ENCODE measurements around the gene COMT.
A peak's percentile ranks its signal among the peaks of the same experiment; 100 is the strongest.

Gene COMT

DNA sequence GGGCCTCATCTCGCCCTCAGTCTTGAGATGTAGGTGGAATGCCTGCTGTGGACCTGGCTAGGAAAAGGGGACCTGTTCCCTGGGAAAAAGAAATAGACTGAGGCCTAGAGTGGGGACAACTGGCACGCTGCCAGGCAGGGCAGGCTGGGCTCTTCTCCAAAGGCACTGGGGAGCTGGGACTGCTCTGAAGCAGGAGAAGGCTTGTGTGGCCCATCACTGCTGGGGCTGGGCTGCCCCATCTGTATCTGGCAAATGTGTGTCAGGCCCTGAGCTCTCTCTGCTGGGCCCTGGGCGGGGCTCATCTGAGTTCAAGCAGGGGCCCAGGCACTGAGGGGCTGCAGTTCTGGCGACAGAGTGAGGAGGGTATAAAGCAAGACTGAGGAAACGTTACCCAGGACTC, 42.2 kb downstream of the COMT start:
- no peak for DNase-seq (ENCODE audit: low read depth)

DNA sequence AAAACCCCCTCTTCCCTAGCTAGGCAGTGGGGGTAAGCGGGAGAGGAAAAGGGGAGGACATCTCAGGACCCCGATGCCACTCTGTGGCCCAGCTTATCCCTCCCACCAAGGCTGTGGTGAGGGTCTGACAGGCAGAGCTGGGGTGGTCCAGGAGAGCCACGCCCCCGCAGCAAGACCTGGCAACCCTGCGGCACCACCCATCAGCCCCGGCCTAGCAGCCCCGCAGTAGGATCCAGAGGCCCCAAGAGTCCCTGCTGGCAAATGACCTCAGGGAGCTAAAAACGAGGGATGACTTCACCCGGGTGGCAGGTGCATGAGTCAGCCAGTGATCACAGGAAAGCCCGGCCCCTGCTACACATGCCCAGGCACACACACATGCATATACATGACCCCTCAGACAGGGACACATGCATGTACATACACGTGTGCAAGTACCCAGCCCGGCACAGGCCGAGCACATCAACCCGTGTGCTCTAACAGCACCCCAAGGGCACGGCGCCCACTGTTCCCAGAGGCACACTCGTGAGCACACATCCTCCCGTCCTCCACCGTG, 42.7 kb downstream of the COMT start:
- peak; percentile 84 for DNase-seq (ENCODE audit: low read depth)

- no peak for DNase-seq (ENCODE audit: low read depth)
Measured at GRCh38 chr22:19984851-19985811, 43.6 kb downstream of the COMT start.

DNA sequence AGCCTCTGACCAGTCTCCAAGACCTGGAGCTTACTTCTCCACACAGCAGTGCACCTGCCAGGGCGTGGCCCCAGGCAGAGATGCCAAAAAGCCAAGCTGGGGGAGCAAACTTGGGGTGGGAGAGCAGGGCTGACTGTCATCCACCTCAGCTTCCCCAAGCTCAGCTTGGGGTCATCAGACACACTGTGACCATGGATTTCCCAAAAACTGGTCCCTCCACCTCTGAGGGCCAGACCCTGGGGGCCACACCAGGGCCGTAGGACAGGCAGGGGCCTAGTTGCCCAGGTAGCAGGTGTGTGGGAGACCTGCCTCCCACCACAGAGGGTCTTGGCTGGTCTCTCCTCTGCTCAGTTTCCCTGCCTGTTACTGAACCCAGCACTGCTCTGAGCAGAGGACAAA, 44.4 kb downstream of the COMT start:
- DNase-seq (ENCODE audit: low read depth): no peak

- DNase-seq (ENCODE audit: low read depth): peak; percentile 80
Measured at GRCh38 chr22:19986410-19987341, 45.1 kb downstream of the COMT start.

DNA sequence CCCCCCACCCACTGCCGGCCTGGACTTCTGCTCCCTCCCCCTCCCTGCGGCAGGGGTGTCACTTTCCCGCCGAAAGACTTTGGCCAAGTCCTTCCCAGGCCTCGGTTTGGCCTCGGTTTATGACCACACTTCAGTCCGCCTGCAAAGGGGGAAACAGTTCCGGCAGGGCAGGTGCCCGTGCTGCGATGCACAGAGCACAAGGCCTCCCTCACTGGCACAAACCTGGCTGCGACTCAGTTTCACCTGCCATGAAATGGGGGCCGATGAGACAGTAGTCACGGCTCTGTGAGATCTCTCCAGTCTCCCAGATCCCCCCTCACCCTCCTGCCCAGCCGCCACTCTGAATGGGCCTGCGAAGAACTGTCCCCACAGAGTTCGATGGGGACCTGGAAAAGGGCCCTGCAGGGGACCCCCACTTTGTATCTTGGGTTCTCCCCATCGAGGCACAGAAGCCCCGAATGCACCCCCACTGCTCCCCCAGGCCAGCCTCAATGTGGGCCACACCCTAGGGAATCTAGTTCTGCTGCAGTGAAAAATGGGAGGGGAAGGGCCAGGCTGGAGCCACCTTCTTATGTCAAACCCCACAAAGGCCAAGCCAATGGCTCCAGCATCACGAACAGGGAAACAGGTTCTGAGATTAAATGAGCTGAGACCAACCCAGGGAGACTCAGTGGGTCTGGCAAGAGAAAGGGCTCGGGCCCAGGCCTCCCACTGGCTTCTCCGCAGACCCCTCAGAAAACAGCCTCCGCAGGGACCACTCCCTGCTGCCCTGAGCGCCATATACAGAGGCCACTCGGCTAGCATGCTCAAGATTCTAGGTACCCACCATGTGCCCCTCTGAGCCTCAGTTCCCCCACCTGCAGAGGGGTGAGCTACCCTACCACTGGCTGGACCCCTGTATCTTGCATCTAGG, 46.1 kb downstream of the COMT start:
- DNase-seq (ENCODE audit: low read depth): no peak

DNA sequence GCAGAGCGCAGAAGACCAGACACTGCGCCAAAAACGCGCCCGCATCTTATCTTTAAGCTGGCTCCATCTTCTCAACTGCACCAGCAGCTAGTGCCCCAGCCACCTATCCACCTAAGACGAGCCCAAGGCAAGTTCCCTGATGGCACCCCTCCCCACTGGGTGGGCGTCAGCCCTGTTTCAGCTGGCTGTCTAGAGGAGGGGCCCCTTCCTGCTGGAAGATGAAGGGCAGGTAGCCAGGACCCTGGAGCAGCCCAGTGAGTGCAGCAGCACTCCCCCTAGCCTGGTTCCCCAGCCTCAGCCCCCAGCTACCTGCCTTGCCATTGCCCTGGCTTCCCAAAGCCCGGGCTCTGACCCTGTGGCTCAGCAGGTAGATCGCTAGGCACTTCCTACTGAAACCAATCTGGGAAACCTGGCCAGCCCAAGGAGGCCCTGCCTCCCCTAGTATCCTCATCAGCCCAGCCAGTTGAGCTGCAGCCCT, 46.8 kb downstream of the COMT start:
- DNase-seq (ENCODE audit: low read depth): no peak

GRCh38 chr22:19988965-19989724, 47.6 kb downstream of the COMT start:
- no peak for DNase-seq (ENCODE audit: low read depth)

- DNase-seq (ENCODE audit: low read depth): no peak
Measured at GRCh38 chr22:19989725-19990067, 48.1 kb downstream of the COMT start.

GRCh38 chr22:19990188-19990587, 48.6 kb downstream of the COMT start:
- no peak for DNase-seq (ENCODE audit: low read depth)

- DNase-seq (ENCODE audit: low read depth): no peak
Measured at GRCh38 chr22:19990609-19991394, 49.2 kb downstream of the COMT start.

- DNase-seq (ENCODE audit: low read depth): no peak
Measured at GRCh38 chr22:19991395-19991644, 49.7 kb downstream of the COMT start.

GRCh38 chr22:19991645-19992451, 50.3 kb downstream of the COMT start:
- no peak for DNase-seq (ENCODE audit: low read depth)

- no peak for DNase-seq (ENCODE audit: low read depth)
Measured at GRCh38 chr22:19992481-19992911, 50.9 kb downstream of the COMT start.

DNA sequence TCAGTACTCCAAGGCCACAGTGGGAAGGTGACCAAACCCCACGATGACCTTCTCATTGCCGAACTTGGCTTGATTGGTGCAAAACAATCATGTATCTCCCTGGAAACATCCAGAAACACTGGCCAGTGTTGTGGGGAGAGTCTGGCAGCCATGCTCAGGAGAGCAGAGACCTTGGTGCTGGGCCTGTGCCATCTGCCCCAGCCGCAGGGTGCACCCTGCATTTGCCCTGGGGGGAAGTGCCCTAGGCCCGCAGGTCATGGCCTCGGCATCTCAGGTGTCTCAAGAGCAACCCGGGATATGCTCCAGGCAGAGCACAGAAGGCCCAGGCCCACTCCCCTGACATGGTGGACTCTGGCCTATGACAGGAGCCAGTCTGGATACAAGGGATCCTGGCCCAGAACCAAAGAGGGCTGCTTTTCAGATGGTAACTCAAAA, 51.4 kb downstream of the COMT start:
- no peak for DNase-seq (ENCODE audit: low read depth)

DNA sequence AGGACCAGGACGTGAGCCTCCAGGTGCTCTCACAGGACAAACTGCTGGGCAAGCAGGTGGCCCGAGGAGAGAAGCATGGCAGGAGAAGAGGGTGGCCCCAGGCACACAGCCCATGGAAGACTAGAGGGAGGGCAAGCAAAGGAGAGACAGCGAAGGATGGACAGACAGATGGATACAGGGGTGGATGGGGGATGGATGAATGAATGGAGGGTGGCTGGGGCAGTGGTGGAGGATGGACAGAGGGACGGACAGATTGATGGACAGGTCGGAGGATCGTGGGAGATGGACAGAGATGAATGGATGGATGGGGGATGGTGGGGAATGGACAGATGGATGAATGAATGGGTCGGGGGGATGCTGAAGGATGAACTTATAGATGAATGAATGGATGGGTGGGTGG, 52.4 kb downstream of the COMT start:
- DNase-seq (ENCODE audit: low read depth): no peak

DNA sequence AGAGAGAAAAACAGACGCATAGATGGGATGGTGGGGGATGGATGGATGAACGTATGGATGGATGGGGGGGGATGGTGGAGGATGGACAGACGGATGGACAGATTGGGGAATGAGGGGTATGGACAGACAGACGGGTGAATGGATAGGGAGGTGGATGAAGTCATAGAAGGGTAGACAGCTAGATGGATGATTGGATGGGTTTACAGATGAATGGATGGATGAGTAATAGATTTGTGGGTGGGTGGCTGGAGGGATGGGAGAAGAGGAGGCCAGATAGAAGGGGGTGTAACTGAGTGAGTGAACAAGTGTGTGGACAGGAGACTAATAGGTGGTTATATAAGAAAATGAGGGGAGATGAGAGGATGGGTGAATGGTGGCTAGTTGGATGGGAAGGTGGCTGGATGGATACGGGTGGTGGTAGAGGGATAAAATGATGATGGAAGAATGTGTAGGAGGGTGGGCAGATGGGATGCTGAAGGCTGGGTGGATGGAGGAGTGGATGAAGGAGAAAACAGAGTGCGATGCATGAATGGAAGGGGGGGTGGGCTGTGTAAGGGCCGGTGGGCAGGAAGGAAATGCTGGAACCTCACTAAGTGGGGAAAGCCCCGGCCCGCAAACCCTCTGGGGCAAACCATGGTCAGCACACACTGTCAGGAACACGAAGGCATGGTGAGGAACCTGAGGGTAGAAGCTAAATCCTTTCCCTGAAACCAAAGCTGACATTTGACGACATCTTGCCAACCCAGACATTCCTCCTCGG, 53.5 kb downstream of the COMT start:
- DNase-seq (ENCODE audit: low read depth): no peak

- DNase-seq (ENCODE audit: low read depth): no peak
Measured at GRCh38 chr22:19995611-19996339, 54.2 kb downstream of the COMT start.
